CD4-positive, alpha-beta T cell (primary cell): ENCODE data around the gene PKD1. TPM values are rescaled to one million over a fixed set of nuclear protein-coding genes. Genes with fewer than 3 reads are reported as not detected.

Source experiments
- ATAC-seq: fragments of 200-7000 bp; cut with Tn5 transposase; one replicate; pipeline ENCODE4 v1.10.0; 2022; ENCODE audit warnings: mild to moderate bottlenecking; ENCODE audit not compliant: poor library complexity
- CTCF ChIA-PET: fragments of 350-600 bp; sonication (Branson Sonifier 250); formaldehyde crosslinking; loops from one replicate; lab custom pipeline; 2021; ENCODE audit warnings: antibody characterized with exemption, inconsistent platforms; lab: Charles Lee
- POLR2A ChIA-PET: fragments of 350-600 bp; sonication (Branson Sonifier 250); formaldehyde crosslinking; loops from one replicate; lab custom pipeline; 2021; ENCODE audit warnings: antibody characterized with exemption, inconsistent platforms; lab: Charles Lee
- DNase-seq, 14 experiments: peaks; one replicate each; pipeline ENCODE4 v3.0.0-alpha.2; 2013 to 2020; ENCODE audit warnings: mixed read lengths in 2 of 14
- H3K27ac ChIP-seq, 2 donors: one replicate each; pipeline versions ENCODE4 v1.5.1 to v1.7.0; 2013; ENCODE audit warnings: low read length in 2 of 2, low read depth in 1 of 2, mild to moderate bottlenecking in 1 of 2
- H3K27me3 ChIP-seq, 2 experiments: 1 replicate in 1 of 2; 2 replicates in 1 of 2; pipeline versions ENCODE4 v1.6.1 to v1.7.0; 2013; ENCODE audit warnings: low read length in 2 of 2, control low read depth in 1 of 2, mild to moderate bottlenecking in 1 of 2, moderate library complexity in 1 of 2; ENCODE audit not compliant: insufficient read depth in 2 of 2, control insufficient read depth in 1 of 2
- H3K36me3 ChIP-seq: one replicate; pipeline ENCODE4 v1.6.1; 2013; ENCODE audit warnings: low read length, control low read depth; ENCODE audit not compliant: insufficient read depth
- H3K4me1 ChIP-seq: one replicate; pipeline ENCODE4 v1.6.1; 2013; ENCODE audit warnings: low read length, control low read depth; ENCODE audit not compliant: insufficient read depth
- H3K4me3 ChIP-seq: one replicate; pipeline ENCODE4 v1.5.1; 2013; ENCODE audit warnings: mild to moderate bottlenecking, low read length, moderate library complexity
- H3K9me3 ChIP-seq, 2 experiments: 1 replicate in 1 of 2; 2 replicates in 1 of 2; pipeline versions ENCODE4 v1.6.1 to v1.7.0; 2013; ENCODE audit warnings: low read length in 2 of 2, mild to moderate bottlenecking in 2 of 2, control low read depth in 1 of 2, moderate library complexity in 1 of 2; ENCODE audit not compliant: control insufficient read depth in 1 of 2, insufficient read depth in 1 of 2
- H3K27ac Mint-ChIP-seq: one replicate; pipeline ENCODE4 v1.8.0; 2020; ENCODE audit warnings: mixed read lengths
- H3K27me3 Mint-ChIP-seq: one replicate; pipeline ENCODE4 v1.8.0; 2021; ENCODE audit warnings: mixed read lengths
- H3K36me3 Mint-ChIP-seq: one replicate; pipeline ENCODE4 v1.8.0; 2021; ENCODE audit warnings: low read depth, mixed read lengths
- H3K4me1 Mint-ChIP-seq: one replicate; pipeline ENCODE4 v1.8.0; 2021; ENCODE audit warnings: low read depth, mixed read lengths
- H3K4me3 Mint-ChIP-seq: one replicate; pipeline ENCODE4 v1.8.0; 2020; ENCODE audit warnings: mild to moderate bottlenecking, mixed read lengths
- H3K9me3 Mint-ChIP-seq: one replicate; pipeline ENCODE4 v1.8.0; 2020; ENCODE audit warnings: mixed read lengths
- CTCF ChIP-seq: fragments of 200-600 bp; IDR thresholded peaks from one replicate; pipeline ENCODE4 v1.8.0; 2022; ENCODE audit warnings: antibody characterized with exemption, mild to moderate bottlenecking
- intact Hi-C, 2 experiments: fragments of 100-400 bp; cut with DNase I in 1 of 2; cut with micrococcal nuclease in 1 of 2; formaldehyde crosslinking; loops; one replicate each; pipeline versions ENCODE4 v1.15.1 to v1.9.0; 2023 to 2025; cut with DNase I, micrococcal nuclease
- total RNA-seq, 174 experiments: library from RNA in 2 of 174; stranded (reverse) in 2 of 174; gene quantifications; one replicate each; pipeline ENCODE4 v1.2.3 and lab custom pipeline; 2021 to 2026

The PKD1 gene
- total RNA-seq, 2 experiments from 2014 or later: 80.3 to 85.6 TPM

- POLR2A ChIA-PET: no interaction called here
- no peak for ATAC-seq
- peaks cover 61% of the 10 kb centered on the region for H3K36me3 ChIP-seq
Measured at GRCh38 chr16:2062801-2063200, 72.9 kb downstream of the PKD1 start.

GRCh38 chr16:2061526-2061925 lies 74.2 kb downstream of the PKD1 start:
- no peak for TF ChIP-seq CTCF
- no peaks in the 10 kb centered on the region for H3K9me3 ChIP-seq
- ATAC-seq (no peak), DNase-seq (no peak)
- Mint-ChIP-seq H3K36me3 (peaks cover 30% of the 10 kb centered on the region), H3K4me1 (no peaks in the 10 kb centered on the region), H3K27me3 (no peaks in the 10 kb centered on the region), H3K9me3 (no peaks in the 10 kb centered on the region), H3K4me3 (no peak overlapping the region), H3K27ac (no peak overlapping the region)
- ChIA-PET CTCF (no interaction called here), POLR2A (no interaction called here)
- no peak overlapping the region for H3K4me3 ChIP-seq
- H3K27me3 ChIP-seq: no peaks in the 10 kb centered on the region
- H3K4me1 ChIP-seq: no peaks in the 10 kb centered on the region
- peaks cover 65% of the 10 kb centered on the region for H3K36me3 ChIP-seq
- H3K27ac ChIP-seq: no peak overlapping the region
- intact Hi-C loops: no loop called here

More at GRCh38 chr16:2062801-2063200, 72.9 kb downstream of the PKD1 start:
- intact Hi-C loops: no loop called here
- Mint-ChIP-seq H3K4me1 (no peaks in the 10 kb centered on the region), H3K27ac (no peak overlapping the region), H3K4me3 (no peak overlapping the region), H3K27me3 (no peaks in the 10 kb centered on the region), H3K36me3 (peaks cover 30% of the 10 kb centered on the region), H3K9me3 (no peaks in the 10 kb centered on the region)
- H3K9me3 ChIP-seq: no peaks in the 10 kb centered on the region
- CTCF ChIA-PET: no interaction called here
- no peak for DNase-seq
- H3K4me3 ChIP-seq: no peak overlapping the region
- H3K4me1 ChIP-seq: no peaks in the 10 kb centered on the region
- no peak overlapping the region for H3K27ac ChIP-seq
- TF ChIP-seq CTCF: no peak
- H3K27me3 ChIP-seq: no peaks in the 10 kb centered on the region

- Mint-ChIP-seq H3K4me1 (no peaks in the 10 kb centered on the region), H3K27me3 (no peaks in the 10 kb centered on the region), H3K27ac (no peak overlapping the region), H3K36me3 (peaks cover 28% of the 10 kb centered on the region), H3K9me3 (no peaks in the 10 kb centered on the region), H3K4me3 (no peak overlapping the region)
- intact Hi-C loops: no loop called here
- no peak for ATAC-seq
- no peak for TF ChIP-seq CTCF
- Histone ChIP-seq H3K36me3 (peaks cover 65% of the 10 kb centered on the region), H3K9me3 (no peaks in the 10 kb centered on the region), H3K4me3 (no peak overlapping the region), H3K27ac (no peak overlapping the region), H3K27me3 (no peaks in the 10 kb centered on the region), H3K4me1 (no peaks in the 10 kb centered on the region)
- ChIA-PET CTCF (no interaction called here), POLR2A (no interaction called here)
- DNase-seq: no peak
Measured at GRCh38 chr16:2061023-2061422, 74.7 kb downstream of the PKD1 start.
